Hematopoietic multipotent progenitor cell treated with erythropoietin and hydrocortisone succinate and interleukin-3 and kit ligand, for 6 days (in vitro differentiated cells): ENCODE measurements around the gene RMND5A.
A peak's percentile ranks its signal among the peaks of the same experiment; 100 is the strongest.

Source experiments
- DNase-seq: peaks from one replicate; pipeline ENCODE4 v3.0.0-alpha.2; 2015

Gene RMND5A

DNA sequence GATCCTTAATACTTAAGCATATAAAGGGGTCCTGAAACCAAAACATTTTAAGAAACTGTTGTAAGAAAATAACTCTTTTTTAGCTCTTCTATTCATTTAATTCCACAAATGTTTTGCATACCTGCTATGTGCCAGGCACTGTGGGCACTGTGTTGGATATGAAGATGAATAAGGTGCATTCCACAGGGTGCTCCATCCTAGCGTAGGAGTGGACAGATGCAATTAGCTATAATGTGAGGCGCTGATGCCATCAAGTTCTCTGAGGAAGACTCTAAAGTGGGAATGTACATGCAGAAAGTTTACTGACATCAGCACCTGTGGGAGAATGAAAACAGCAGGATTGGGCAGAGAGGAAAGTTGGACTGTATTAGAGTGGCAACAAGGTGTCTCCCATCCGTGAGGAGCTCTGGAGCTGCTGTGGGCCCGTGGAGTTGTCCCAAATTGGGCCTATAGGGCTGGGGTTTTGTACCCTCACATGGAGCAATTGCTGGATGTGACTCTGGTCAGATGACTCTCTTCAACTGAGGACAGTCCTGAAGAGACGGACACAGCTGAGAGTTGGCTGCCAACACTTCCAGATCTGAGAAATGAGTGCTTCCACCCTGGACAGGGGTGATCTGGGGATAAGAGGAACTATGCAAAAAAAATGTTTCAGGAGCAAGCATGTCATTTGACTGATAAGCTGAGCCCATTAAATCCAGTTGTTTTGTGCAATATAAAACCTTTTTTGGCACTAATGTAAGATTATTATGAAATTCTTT, 48.3 kb downstream of the RMND5A start:
- no peak for DNase-seq

- DNase-seq, result no peak
Measured at GRCh38 chr2:86769838-86770237, 49.7 kb downstream of the RMND5A start.

- no peak for DNase-seq
Measured at GRCh38 chr2:86770816-86771301, 50.8 kb downstream of the RMND5A start.

GRCh38 chr2:86772611-86773010, 52.5 kb downstream of the RMND5A start:
- DNase-seq, result no peak

DNA sequence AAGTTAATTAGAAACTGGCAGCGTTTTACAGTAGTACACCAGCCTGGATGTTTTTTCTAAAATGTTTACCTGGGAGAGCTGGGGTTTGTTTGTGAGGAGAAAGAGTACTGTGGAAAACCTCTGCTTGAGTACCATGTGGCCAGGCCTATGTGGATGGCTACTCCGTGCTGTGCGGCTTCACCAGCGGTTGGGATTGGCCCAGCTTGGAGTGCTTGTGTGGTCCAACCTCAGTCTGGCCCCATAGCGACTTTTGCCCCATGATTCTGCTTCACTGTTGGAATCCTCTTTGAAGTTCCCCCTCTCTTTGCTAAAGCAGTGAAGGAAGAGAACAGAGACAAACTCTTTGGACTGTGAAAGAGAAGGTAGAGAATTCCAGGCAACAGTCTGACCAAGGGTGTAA, 54.8 kb downstream of the RMND5A start:
- no peak for DNase-seq

- no peak for DNase-seq
Measured at GRCh38 chr2:86775338-86775737, 55.2 kb downstream of the RMND5A start.

- DNase-seq, result no peak
Measured at GRCh38 chr2:86776532-86776931, 56.4 kb downstream of the RMND5A start.

DNA sequence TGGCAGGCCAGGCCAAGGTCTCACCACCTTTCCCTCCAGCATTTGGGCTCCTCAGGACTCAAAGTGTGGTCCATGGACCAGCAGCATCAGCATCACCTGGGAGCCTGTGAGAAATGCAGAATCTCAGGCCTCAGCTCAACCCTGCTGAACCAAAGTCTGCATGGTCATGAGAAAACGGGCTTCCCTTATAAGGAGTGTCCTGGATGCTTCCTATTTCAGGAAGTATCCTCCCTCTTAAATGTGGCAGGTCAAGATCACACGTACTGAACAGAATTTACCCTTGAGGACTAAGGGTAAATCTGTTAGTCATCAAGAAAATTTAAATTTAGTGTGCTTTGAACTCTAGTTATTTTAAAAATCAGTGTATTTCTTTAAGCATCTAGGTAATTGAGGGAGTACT, 58.9 kb downstream of the RMND5A start:
- no peak for DNase-seq

- no peak for DNase-seq
Measured at GRCh38 chr2:86779971-86780370, 59.9 kb downstream of the RMND5A start.

DNA sequence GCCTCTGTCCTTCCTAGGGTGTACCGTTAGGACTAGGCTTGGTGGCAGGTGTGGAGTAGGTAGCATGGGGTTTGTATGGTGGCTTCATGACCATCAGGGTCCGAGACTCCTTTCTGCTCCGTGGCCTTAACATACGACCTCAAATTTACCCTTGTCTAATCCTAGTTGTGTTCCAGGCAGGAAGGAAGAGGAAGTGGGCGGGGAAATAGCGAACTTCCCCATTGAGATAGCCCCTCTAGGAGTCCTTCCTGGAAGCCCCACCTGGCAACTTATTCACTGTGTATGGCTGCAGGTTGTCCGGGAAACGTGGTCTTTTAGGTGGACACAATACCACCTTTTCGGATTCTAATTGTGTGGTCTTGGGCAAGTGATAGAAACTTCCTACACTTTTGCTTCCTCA, 61.3 kb downstream of the RMND5A start:
- no peak for DNase-seq

DNA sequence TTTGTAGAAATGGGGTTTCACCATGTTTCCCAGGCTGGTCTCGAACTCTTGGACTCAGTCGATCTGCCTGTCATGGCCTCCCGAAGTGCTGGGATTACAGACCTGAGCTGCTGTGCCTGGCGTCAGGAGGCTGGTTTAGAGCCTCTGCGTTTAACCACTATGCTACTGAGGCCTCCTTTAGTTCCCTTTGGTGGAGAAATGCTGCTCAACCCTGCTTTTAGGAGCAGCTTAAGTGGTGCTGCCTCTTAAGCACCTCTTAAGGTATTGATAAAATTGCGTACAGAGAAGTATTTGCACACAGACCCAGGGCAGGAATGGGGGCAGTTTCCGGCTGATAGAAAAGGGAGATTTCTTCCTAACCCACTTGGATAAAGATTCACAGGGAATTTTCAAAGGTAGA, 62.7 kb downstream of the RMND5A start:
- no peak for DNase-seq

GRCh38 chr2:86783615-86784339, 63.7 kb downstream of the RMND5A start:
- DNase-seq, result no peak

DNA sequence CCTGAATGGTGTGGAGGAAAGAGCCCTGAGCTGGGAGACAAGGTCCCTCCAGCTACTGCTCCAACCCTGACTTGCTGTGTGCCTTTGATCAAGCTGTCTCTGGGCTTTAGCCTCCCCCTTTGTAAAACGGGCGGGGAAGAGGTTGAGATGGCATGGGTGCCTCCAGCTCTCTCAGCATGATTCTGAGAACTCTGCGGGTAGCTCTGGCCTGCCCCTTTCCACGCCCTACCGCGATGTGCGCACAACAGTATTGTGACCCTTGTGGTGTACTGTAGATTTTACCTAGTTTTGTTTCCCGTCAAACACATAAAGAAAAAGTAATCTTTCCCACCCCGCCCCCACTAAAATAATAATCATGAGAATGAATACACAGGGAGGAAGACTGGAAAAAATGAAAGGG, 65.4 kb downstream of the RMND5A start:
- no peak for DNase-seq

GRCh38 chr2:86786001-86786536, 66.0 kb downstream of the RMND5A start:
- DNase-seq, result no peak

DNA sequence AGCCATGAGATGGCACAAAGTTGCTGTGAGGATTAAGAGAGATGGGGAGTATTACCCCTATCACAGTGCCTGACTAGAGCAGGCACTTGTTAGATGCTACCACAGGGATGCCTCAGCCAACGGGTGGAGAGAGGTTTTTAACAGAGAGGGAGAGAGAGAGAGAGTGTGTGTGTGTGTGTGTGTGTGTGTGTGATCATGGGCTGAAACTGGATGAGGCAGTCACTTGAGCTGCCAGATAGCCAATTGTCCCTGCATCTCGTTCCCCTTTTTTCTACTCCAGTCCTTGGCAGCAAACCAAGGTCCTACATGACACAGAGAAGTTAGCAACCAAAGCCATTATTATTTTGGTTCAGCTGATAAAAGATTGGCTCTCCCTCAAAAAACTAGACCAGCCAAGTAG, 67.6 kb downstream of the RMND5A start:
- peak; percentile 53 for DNase-seq

DNA sequence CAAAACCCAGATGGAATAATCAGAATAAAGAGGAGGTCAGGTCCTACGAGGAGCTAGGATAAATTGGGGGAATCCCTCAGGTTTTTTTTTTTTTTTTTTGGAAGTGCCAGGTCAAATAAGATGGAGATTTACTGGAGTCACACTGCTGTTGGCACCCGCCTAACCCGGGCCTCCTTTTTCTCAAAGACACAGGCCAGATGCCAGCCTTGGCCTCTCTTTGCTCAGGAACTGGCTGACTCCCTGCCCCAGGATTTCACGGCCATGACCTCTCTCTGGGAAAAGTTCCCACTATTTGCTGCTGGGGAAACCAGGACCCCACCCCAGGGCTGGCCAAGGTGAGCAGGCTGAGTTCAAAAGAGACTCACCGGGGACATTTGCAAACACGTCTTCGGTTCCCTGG, 68.1 kb downstream of the RMND5A start:
- no peak for DNase-seq

GRCh38 chr2:86788881-86789686, 69.0 kb downstream of the RMND5A start:
- DNase-seq, result peak; percentile 18

GRCh38 chr2:86789687-86790133, 69.6 kb downstream of the RMND5A start:
- no peak for DNase-seq

GRCh38 chr2:86790134-86790675, 70.1 kb downstream of the RMND5A start:
- no peak for DNase-seq

- DNase-seq, result peak; percentile 39
Measured at GRCh38 chr2:86790676-86791572, 70.8 kb downstream of the RMND5A start, which contains the start of gene CD8A. CD8A (minus strand) TSS chr2:86790913; CDS start chr2:86790825, 88 bp downstream.

DNA sequence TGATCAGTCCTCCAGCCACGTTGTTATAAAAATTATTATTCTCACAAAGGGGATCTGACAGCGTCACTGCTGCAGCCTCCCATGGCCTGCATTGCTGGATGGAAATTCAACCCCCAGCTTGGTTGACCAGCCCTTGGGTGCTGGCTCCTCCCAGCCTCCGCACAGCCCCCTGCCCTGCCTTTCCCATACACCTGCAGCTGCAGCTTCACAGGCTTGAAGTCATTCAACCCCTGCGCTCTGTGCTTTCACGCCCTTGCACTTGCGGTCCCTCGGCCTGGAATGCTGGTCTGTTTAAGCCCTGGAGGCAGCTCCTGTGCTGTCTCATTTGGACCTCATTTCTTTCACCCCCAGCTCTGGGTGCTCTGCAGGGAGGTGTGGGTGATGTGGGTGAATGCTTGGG, 71.5 kb downstream of the RMND5A start:
- DNase-seq, result no peak

DNA sequence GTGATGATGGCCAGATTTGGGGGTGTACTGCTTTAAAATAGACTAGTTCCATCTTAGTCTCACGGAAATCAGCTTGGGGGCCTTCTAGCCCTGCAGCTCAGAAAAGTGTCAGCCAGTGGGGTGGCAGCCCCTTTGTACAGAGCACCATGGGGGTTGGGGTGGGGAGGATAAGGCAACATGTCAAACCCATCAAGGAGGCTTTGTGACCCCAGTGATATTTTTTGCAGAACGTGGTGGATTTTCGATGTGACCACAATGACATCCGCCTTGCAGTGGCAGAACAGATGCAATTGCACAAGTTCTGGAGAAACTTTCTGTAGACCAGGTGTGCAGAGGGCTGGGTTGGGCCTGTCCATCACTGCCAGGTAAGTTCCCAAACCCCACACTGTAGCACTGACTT, 73.7 kb downstream of the RMND5A start:
- no peak for DNase-seq
